Measurements from ENCODE around the gene PPP2R2B. TPM values are rescaled to one million over a fixed set of nuclear protein-coding genes. Genes with fewer than 3 reads are reported as not detected.

The PPP2R2B gene
- total RNA-seq, 2 donors from 2014 or later: 0.35 to 0.93 TPM

GRCh38 chr5:146817973-146818372, 60.6 kb downstream of the PPP2R2B start:
- no peak for DNase-seq
- no peak overlapping the region for H3K27ac ChIP-seq
- H3K4me3 ChIP-seq: no peak overlapping the region
- H3K4me1 ChIP-seq: no peaks in the 10 kb centered on the region
- intact Hi-C loops (cut with DNase I): no loop called here
- H3K9me3 ChIP-seq: no peaks in the 10 kb centered on the region
- TF ChIP-seq, protein P1, sequence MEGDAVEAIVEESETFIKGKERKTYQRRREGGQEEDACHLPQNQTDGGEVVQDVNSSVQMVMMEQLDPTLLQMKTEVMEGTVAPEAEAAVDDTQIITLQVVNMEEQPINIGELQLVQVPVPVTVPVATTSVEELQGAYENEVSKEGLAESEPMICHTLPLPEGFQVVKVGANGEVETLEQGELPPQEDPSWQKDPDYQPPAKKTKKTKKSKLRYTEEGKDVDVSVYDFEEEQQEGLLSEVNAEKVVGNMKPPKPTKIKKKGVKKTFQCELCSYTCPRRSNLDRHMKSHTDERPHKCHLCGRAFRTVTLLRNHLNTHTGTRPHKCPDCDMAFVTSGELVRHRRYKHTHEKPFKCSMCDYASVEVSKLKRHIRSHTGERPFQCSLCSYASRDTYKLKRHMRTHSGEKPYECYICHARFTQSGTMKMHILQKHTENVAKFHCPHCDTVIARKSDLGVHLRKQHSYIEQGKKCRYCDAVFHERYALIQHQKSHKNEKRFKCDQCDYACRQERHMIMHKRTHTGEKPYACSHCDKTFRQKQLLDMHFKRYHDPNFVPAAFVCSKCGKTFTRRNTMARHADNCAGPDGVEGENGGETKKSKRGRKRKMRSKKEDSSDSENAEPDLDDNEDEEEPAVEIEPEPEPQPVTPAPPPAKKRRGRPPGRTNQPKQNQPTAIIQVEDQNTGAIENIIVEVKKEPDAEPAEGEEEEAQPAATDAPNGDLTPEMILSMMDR (IDR thresholded peaks at IDR 0.05): no peak
- H3K36me3 ChIP-seq: no peaks in the 10 kb centered on the region
- H3K27me3 ChIP-seq: no peaks in the 10 kb centered on the region
- H3K9ac ChIP-seq (ENCODE audit: low read depth in 2 of 2, low read length in 2 of 2): no peak overlapping the region

DNA sequence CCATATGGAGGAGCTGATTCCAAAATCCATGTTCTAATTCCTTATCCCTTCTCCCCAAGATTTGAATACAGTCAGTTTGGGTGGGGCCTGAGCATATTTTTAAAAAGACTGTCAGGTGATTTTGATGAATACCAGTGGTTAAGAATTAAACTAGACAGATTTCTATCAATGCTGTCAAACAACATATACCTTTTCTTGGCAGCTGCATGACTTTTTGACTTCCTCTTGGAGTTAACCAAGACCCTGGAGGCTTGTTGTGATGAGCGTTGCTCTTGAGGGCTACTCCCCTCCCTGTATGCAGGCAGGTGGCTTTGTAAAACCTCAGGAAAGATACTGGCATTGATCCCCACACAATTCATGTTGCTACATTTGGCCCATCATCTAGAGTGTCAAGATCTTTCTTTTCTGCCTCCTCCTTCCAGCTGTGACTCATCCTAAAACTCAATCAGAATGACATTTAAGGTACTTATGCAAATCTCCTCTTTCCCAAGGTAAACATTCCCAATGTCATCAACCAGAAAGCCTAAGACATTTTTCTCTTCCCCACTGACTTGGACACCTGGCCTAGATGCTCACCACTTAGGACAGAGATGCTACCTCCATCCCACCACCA, 61.7 kb downstream of the PPP2R2B start:
- intact Hi-C loops (cut with DNase I): no loop called here
- no peaks in the 10 kb centered on the region for H3K4me1 ChIP-seq
- H3K9me3 ChIP-seq: no peaks in the 10 kb centered on the region
- no peak overlapping the region for H3K27ac ChIP-seq
- no peaks in the 10 kb centered on the region for H3K27me3 ChIP-seq
- H3K9ac ChIP-seq (ENCODE audit: low read depth in 2 of 2, low read length in 2 of 2): no peak overlapping the region
- no peaks in the 10 kb centered on the region for H3K36me3 ChIP-seq
- no peak overlapping the region for H3K4me3 ChIP-seq
- TF ChIP-seq, protein P1 (IDR thresholded peaks at IDR 0.05): no peak
- no peak for DNase-seq

GRCh38 chr5:146815411-146815810, 63.1 kb downstream of the PPP2R2B start:
- Histone ChIP-seq H3K9ac (ENCODE audit: low read depth in 2 of 2, low read length in 2 of 2) (no peak overlapping the region), H3K36me3 (no peaks in the 10 kb centered on the region), H3K9me3 (no peaks in the 10 kb centered on the region), H3K4me3 (no peak overlapping the region), H3K27me3 (no peaks in the 10 kb centered on the region), H3K4me1 (no peaks in the 10 kb centered on the region), H3K27ac (no peak overlapping the region)
- TF ChIP-seq, protein P1 (IDR thresholded peaks at IDR 0.05): no peak
- intact Hi-C loops (cut with DNase I): no loop called here
- DNase-seq: no peak

GRCh38 chr5:146813346-146814157, 65.0 kb downstream of the PPP2R2B start:
- no peaks in the 10 kb centered on the region for H3K4me1 ChIP-seq
- intact Hi-C loops (cut with DNase I): no loop called here
- TF ChIP-seq, protein P1 (IDR thresholded peaks at IDR 0.05): no peak
- no peaks in the 10 kb centered on the region for H3K36me3 ChIP-seq
- no peak overlapping the region for H3K4me3 ChIP-seq
- H3K9ac ChIP-seq (ENCODE audit: low read depth in 2 of 2, low read length in 2 of 2): no peak overlapping the region
- H3K27ac ChIP-seq: no peak overlapping the region
- no peak for DNase-seq
- no peaks in the 10 kb centered on the region for H3K27me3 ChIP-seq
- H3K9me3 ChIP-seq: no peaks in the 10 kb centered on the region

DNA sequence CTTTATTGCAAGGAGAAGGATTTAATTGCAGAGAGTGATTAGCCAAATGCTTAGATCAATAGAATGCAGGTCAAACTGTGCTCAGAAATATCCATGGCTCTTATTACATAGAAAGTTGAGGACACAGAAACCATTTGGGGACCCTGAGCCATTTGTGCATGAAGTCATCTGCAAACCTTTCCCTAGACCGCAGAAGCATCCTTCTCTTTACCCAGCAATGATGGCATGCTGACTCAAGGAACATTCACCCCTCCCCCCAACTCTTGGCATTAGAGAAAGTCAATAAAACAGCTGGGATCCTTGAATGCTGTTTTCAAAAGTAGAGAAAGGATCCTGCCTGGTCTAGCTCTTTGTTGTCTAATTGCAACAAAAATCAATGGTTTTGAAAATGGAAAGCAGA, 73.5 kb downstream of the PPP2R2B start:
- intact Hi-C loops (cut with DNase I): no loop called here
- no peaks in the 10 kb centered on the region for H3K27me3 ChIP-seq
- TF ChIP-seq, protein P1 (IDR thresholded peaks at IDR 0.05): no peak
- H3K9ac ChIP-seq (ENCODE audit: low read depth in 2 of 2, low read length in 2 of 2): no peak overlapping the region
- no peaks in the 10 kb centered on the region for H3K4me1 ChIP-seq
- no peak overlapping the region for H3K4me3 ChIP-seq
- no peak for DNase-seq
- no peak overlapping the region for H3K27ac ChIP-seq
- no peaks in the 10 kb centered on the region for H3K9me3 ChIP-seq
- H3K36me3 ChIP-seq: no peaks in the 10 kb centered on the region

Measured in colonic mucosa (tissue), 4 donors.